Sigmoid colon (tissue), 7 donors: ENCODE results near the gene MRPL58. TPM values are rescaled to one million over a fixed set of nuclear protein-coding genes. Genes with fewer than 3 reads are reported as not detected.

Source experiments
- DNase-seq: peaks from one replicate; pipeline ENCODE4 v3.0.0-alpha.2; 2019
- H3K27ac ChIP-seq, 4 donors: fragments of 200-600 bp; sonication (generic); one replicate each; pipeline ENCODE4 v1.5.1; 2016 to 2019; ENCODE audit warnings: mild to moderate bottlenecking in 1 of 4
- H3K27me3 ChIP-seq, 3 donors: fragments of 200-600 bp; sonication (generic); one replicate each; pipeline ENCODE4 v1.5.1; 2019; ENCODE audit warnings: mild to moderate bottlenecking in 1 of 3
- H3K36me3 ChIP-seq, 4 donors: fragments of 200-600 bp; sonication (generic); one replicate each; pipeline ENCODE4 v1.5.1; 2016 to 2019
- H3K4me1 ChIP-seq, 4 donors: fragments of 200-600 bp; sonication (generic); one replicate each; pipeline ENCODE4 v1.5.1; 2017 to 2019
- H3K4me3 ChIP-seq, 4 donors: fragments of 200-600 bp; sonication (generic); one replicate each; pipeline ENCODE4 v1.5.1; 2017 to 2019; ENCODE audit warnings: mild to moderate bottlenecking in 2 of 4, moderate library complexity in 1 of 4
- H3K9me3 ChIP-seq, 4 donors: fragments of 200-600 bp in 3 of 4; sonication (generic) in 3 of 4; one replicate each; pipeline versions ENCODE4 v1.5.1 to v1.6.1; 2013 to 2019
- EP300 ChIP-seq, 4 donors: sonication (generic); formaldehyde crosslinking; IDR thresholded peaks; one replicate each; pipeline ENCODE4 v1.6.1; 2017; ENCODE audit warnings: antibody characterized with exemption in 4 of 4
- POLR2A ChIP-seq, 2 donors: fragments of 450-650 bp; IDR thresholded peaks; one replicate each; pipeline ENCODE4 v1.6.1; 2016; ENCODE audit warnings: antibody characterized with exemption in 2 of 2, mild to moderate bottlenecking in 2 of 2, moderate library complexity in 2 of 2
- POLR2AphosphoS5 ChIP-seq, 4 donors: sonication (generic); formaldehyde crosslinking; IDR thresholded peaks; one replicate each; pipeline ENCODE4 v1.6.1; 2017; ENCODE audit warnings: antibody characterized with exemption in 4 of 4
- WGBS, 2 donors: extraction: QIAGEN DNeasy Blood & Tissue Kit; methylation state at CpG; one replicate each; pipeline ENCODE4 v1.1.7; 2013; 5-methylcytosine and 5-hydroxymethylcytosine counted together
- intact Hi-C: fragments of 100-400 bp; cut with DNase I; formaldehyde crosslinking; loops from one replicate; pipeline ENCODE4 v1.15.1; 2023
- polyA plus RNA-seq, 3 donors: library from polyadenylated mRNA; stranded (reverse); fragments of 200-250 nt; gene quantifications; one replicate each; pipeline ENCODE4 v1.2.3, GENCODE V29; 2013
- total RNA-seq, 4 donors: library from RNA; depleted of rRNA; stranded (reverse); fragments of >200 nt; gene quantifications; one replicate each; pipeline ENCODE4 v1.1.0, GENCODE V29; 2016
- TF ChIP-seq, protein P1 (sequence below), 4 experiments: fragments of 450-650 bp in 3 of 4; fragments of 200-600 bp in 1 of 4; IDR thresholded peaks; one replicate each; pipeline ENCODE4 v1.5.1; 2016 to 2019; ENCODE audit warnings: antibody characterized with exemption in 4 of 4, mild to moderate bottlenecking in 3 of 4, moderate library complexity in 2 of 4
- donor health status: healthy with polysubstance abuse.
- donor health status: Bipolar disorder and iron deficiency.
- donor health status: healthy.

Gene MRPL58
- total and polyA plus RNA-seq, 7 donors, result 36.6 to 104 (median 56.9) TPM

DNA sequence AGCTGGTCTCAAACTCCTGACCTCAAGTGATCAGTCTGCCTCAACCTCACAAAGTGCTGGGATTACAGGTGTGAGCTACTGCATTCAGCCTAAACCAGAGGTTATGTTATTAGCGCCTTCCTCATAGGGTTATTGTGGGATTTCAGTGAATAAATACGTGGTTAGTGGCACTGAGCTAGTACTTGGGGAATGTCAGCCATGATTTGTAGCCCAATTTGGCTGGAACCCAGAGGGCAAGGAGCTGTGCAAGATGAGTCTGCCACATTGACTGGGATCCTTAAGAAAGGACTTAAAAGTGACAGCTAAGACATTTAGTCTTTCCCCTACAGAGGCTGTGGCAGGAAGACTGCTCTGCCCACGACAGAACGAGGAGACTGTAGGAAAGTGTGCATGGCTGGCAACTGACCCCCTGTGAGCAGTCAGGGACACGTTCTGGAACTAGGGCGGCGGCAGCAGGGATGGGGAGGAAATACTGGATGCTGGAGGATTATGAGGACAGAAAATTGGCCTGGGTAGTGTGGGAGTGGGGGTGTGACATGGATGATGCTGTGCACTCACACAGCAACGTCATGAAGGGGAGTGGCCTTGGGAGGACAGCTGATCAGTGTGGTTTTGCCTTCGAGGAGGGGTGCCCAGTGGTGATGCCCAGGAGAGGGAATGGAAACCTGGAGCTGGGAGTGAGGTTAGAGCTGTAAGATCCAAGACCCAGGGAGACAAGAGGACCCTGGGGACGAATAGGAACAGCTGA, 19.7 kb downstream of the MRPL58 start:
- TF ChIP-seq POLR2AphosphoS5 (IDR thresholded peaks at IDR 0.05), result peak in 3 of 4 donors; percentile 35 to 71 (median 56)
- TF ChIP-seq, protein P1, sequence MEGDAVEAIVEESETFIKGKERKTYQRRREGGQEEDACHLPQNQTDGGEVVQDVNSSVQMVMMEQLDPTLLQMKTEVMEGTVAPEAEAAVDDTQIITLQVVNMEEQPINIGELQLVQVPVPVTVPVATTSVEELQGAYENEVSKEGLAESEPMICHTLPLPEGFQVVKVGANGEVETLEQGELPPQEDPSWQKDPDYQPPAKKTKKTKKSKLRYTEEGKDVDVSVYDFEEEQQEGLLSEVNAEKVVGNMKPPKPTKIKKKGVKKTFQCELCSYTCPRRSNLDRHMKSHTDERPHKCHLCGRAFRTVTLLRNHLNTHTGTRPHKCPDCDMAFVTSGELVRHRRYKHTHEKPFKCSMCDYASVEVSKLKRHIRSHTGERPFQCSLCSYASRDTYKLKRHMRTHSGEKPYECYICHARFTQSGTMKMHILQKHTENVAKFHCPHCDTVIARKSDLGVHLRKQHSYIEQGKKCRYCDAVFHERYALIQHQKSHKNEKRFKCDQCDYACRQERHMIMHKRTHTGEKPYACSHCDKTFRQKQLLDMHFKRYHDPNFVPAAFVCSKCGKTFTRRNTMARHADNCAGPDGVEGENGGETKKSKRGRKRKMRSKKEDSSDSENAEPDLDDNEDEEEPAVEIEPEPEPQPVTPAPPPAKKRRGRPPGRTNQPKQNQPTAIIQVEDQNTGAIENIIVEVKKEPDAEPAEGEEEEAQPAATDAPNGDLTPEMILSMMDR (IDR thresholded peaks at IDR 0.05), result no peak
- no peaks in the 10 kb centered on the region for H3K36me3 ChIP-seq
- DNase-seq, result peak; percentile 93
- H3K4me3 ChIP-seq, result peak overlapping the region; percentile 13 to 73 (median 41)
- 6 to 20% methylated on average over 10 of the region's 10 CpGs for WGBS, 2 donors
- peaks cover 0 to 45% (median 36%) of the 10 kb centered on the region in 4 donors for H3K4me1 ChIP-seq
- H3K27me3 ChIP-seq, result no peaks in the 10 kb centered on the region
- intact Hi-C loops, result loop anchor here (1.0 to 5.0 kb wide), 2 partner anchors 20 to 45 kb away; partner anchors contain the start of genes CDR2L and MRPL58
- peak overlapping the region; percentile 85 to 94 (median 94) for H3K27ac ChIP-seq
- no peaks in the 10 kb centered on the region for H3K9me3 ChIP-seq

GRCh38 chr17:75032720-75033280, 20.3 kb downstream of the MRPL58 start:
- 4 to 13% methylated on average over 13 of the region's 13 CpGs for WGBS, 2 donors
- no peaks in the 10 kb centered on the region for H3K27me3 ChIP-seq
- TF ChIP-seq POLR2AphosphoS5 (IDR thresholded peaks at IDR 0.05) (no peak), POLR2A (IDR thresholded peaks at IDR 0.05) (no peak), EP300 (IDR thresholded peaks at IDR 0.05) (no peak)
- TF ChIP-seq, protein P1 (IDR thresholded peaks at IDR 0.05), result no peak
- no peaks in the 10 kb centered on the region for H3K36me3 ChIP-seq
- intact Hi-C loops, result loop anchor here (1.0 to 5.0 kb wide), 2 partner anchors 20 to 45 kb away; partner anchors contain the start of genes CDR2L and MRPL58
- peak overlapping the region; percentile 85 to 94 (median 94) for H3K27ac ChIP-seq
- H3K9me3 ChIP-seq, result no peaks in the 10 kb centered on the region
- DNase-seq, result no peak
- peaks cover 0 to 45% (median 36%) of the 10 kb centered on the region in 4 donors for H3K4me1 ChIP-seq
- H3K4me3 ChIP-seq, result peak overlapping the region; percentile 52 to 73 (median 63)

DNA sequence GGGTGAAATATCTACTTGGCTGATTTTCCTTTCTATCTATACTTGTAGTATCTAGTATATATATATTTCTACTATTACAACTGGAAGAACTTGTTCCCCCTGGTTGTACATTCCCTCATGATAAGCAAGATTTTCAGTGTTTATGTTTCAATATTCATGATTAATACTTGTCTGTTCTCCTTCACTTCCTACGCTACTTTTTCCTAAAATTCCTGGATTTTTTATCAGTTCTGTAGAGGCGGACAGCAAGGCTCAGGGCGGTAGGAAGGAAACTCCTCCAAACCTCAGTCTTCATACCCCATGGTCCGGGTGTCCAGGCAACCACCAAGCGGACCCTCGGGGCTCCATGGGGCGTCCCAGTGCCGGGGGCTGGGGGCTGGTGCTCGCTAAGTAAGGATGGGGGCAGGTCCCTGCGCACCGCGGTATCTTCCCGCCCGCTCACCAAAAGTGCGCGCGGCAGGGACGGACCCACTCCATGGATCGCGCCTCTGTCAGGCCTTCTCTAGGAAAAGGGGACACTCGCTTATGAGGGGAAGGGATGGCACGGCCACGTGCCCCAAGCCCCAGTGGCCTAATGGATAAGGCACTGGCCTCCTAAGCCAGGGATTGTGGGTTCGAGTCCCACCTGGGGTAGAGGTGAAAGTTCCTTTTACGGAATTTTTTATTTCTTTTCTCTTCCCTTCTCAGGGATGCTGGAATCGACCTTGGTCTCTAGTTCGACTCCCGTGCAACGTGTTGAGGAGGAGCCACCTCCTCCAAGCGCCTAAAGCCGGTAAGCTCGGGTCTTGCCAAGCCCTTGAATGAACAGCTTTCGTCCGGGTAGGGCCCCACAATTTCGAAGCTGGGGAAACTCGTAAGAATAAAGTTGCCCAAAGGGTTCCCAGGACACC, 21.1 kb downstream of the MRPL58 start:
- H3K27me3 ChIP-seq, result no peaks in the 10 kb centered on the region
- peak overlapping the region; percentile 85 to 94 (median 94) for H3K27ac ChIP-seq
- H3K4me1 ChIP-seq, result peaks cover 0 to 45% (median 36%) of the 10 kb centered on the region in 4 donors
- peak; percentile 97 for DNase-seq
- no peaks in the 10 kb centered on the region for H3K9me3 ChIP-seq
- intact Hi-C loops, result loop anchor here (5.0 kb wide), 1 partner anchor 46 kb away; the partner anchor contains the start of gene CDR2L
- TF ChIP-seq, protein P1 (IDR thresholded peaks at IDR 0.05), result no peak
- TF ChIP-seq EP300 (IDR thresholded peaks at IDR 0.05) (no peak), POLR2AphosphoS5 (IDR thresholded peaks at IDR 0.05) (peak in 2 of 4 donors; percentile 24 to 72), POLR2A (IDR thresholded peaks at IDR 0.05) (no peak)
- H3K4me3 ChIP-seq, result peak overlapping the region; percentile 52 to 73 (median 63)
- H3K36me3 ChIP-seq, result peaks cover 0 to 7% (median 5%) of the 10 kb centered on the region in 4 donors
- 1 to 2% methylated on average over 36 of the region's 36 CpGs for WGBS, 2 donors

- H3K27me3 ChIP-seq, result no peaks in the 10 kb centered on the region
- H3K4me1 ChIP-seq, result peaks cover 0 to 45% (median 36%) of the 10 kb centered on the region in 4 donors
- no peak for TF ChIP-seq EP300 (IDR thresholded peaks at IDR 0.05)
- TF ChIP-seq POLR2AphosphoS5 (IDR thresholded peaks at IDR 0.05), result peak in 1 of 4 donors; percentile 3
- TF ChIP-seq, protein P1 (IDR thresholded peaks at IDR 0.05), result peak in 1 of 4 experiments; percentile 25
- DNase-seq, result peak; percentile 95
- H3K36me3 ChIP-seq, result peaks cover 0 to 15% (median 13%) of the 10 kb centered on the region in 4 donors
- 1% methylated on average over 43 of the region's 43 CpGs for WGBS, 2 donors
- no peaks in the 10 kb centered on the region for H3K9me3 ChIP-seq
- intact Hi-C loops, result loop anchor here (5.0 kb wide), 1 partner anchor 47 kb away; the partner anchor contains the start of gene CDR2L
- H3K27ac ChIP-seq, result peak overlapping the region; percentile 85 to 94 (median 94)
- H3K4me3 ChIP-seq, result peak overlapping the region; percentile 52 to 73 (median 63)
Measured at GRCh38 chr17:75034236-75034908, 21.9 kb downstream of the MRPL58 start.
